ENCODE data around the gene TMEM63B. TPM values are rescaled to one million over a fixed set of nuclear protein-coding genes. Genes with fewer than 3 reads are reported as not detected.

TMEM63B gene
- total and polyA plus RNA-seq, 9 of the 15 experiments (the other 6 are each of a cell fraction or from before 2014, with no cell fraction given), result 0.14 to 39.4 (median 14.4) TPM

DNA sequence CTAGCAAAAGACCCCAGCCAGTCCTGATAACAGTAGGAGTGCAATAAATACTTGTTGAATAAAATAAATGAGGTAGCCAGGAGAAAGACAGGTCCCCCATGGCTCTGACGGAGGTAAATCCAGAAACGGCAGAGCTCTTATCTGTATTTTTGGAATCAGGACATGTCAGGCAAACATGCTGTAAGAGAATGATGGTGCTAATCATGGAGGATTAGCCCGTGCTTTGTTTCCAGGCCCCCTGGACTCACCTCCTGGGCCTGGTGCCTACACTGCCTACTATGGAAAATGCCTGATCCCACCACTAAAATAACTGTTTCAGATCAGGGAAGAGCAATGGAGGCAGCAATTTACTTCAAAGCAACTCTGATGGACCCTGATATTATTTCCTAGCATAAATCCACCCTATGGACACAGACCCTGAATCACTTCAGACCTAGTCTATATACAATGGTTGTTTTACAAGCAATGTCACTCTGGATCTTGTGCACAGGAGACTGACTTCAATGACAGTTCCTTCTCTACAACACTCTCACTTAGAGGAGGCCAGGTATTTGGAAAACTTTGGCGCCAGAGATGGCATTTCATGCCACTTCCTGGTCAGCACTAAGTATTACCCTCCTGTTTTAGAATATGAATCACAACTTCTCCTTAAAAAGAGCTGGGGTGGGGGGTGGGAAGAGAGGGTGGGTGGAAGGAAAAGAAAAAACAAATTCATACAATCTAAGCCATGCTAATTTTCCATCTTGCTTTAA lies 6.5 kb upstream of the TMEM63B start (continued):
- TF ChIP-seq, protein P1, sequence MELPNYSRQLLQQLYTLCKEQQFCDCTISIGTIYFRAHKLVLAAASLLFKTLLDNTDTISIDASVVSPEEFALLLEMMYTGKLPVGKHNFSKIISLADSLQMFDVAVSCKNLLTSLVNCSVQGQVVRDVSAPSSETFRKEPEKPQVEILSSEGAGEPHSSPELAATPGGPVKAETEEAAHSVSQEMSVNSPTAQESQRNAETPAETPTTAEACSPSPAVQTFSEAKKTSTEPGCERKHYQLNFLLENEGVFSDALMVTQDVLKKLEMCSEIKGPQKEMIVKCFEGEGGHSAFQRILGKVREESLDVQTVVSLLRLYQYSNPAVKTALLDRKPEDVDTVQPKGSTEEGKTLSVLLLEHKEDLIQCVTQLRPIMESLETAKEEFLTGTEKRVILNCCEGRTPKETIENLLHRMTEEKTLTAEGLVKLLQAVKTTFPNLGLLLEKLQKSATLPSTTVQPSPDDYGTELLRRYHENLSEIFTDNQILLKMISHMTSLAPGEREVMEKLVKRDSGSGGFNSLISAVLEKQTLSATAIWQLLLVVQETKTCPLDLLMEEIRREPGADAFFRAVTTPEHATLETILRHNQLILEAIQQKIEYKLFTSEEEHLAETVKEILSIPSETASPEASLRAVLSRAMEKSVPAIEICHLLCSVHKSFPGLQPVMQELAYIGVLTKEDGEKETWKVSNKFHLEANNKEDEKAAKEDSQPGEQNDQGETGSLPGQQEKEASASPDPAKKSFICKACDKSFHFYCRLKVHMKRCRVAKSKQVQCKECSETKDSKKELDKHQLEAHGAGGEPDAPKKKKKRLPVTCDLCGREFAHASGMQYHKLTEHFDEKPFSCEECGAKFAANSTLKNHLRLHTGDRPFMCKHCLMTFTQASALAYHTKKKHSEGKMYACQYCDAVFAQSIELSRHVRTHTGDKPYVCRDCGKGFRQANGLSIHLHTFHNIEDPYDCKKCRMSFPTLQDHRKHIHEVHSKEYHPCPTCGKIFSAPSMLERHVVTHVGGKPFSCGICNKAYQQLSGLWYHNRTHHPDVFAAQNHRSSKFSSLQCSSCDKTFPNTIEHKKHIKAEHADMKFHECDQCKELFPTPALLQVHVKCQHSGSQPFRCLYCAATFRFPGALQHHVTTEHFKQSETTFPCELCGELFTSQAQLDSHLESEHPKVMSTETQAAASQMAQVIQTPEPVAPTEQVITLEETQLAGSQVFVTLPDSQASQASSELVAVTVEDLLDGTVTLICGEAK (IDR thresholded peaks at IDR 0.05), result no peak
- TF ChIP-seq, protein P1 (CRISPR knock-in tag; IDR thresholded peaks at IDR 0.05), result no peak
- 0 out of 2 replicates have a peak, but pooled peaks have one; percentile 23 for TF ChIP-seq MTA3 (IDR thresholded peaks at IDR 0.05; ENCODE audit: borderline replicate concordance)
- TF ChIP-seq, protein P2, sequence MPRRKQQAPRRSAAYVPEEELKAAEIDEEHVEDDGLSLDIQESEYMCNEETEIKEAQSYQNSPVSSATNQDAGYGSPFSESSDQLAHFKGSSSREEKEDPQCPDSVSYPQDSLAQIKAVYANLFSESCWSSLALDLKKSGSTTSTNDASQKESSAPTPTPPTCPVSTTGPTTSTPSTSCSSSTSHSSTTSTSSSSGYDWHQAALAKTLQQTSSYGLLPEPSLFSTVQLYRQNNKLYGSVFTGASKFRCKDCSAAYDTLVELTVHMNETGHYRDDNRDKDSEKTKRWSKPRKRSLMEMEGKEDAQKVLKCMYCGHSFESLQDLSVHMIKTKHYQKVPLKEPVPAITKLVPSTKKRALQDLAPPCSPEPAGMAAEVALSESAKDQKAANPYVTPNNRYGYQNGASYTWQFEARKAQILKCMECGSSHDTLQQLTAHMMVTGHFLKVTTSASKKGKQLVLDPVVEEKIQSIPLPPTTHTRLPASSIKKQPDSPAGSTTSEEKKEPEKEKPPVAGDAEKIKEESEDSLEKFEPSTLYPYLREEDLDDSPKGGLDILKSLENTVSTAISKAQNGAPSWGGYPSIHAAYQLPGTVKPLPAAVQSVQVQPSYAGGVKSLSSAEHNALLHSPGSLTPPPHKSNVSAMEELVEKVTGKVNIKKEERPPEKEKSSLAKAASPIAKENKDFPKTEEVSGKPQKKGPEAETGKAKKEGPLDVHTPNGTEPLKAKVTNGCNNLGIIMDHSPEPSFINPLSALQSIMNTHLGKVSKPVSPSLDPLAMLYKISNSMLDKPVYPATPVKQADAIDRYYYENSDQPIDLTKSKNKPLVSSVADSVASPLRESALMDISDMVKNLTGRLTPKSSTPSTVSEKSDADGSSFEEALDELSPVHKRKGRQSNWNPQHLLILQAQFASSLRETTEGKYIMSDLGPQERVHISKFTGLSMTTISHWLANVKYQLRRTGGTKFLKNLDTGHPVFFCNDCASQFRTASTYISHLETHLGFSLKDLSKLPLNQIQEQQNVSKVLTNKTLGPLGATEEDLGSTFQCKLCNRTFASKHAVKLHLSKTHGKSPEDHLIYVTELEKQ (CRISPR knock-in tag; IDR thresholded peaks at IDR 0.05), result no peak
- TF ChIP-seq CBX5 (IDR thresholded peaks at IDR 0.05; ENCODE audit: borderline replicate concordance, low read depth), result no peak
- TF ChIP-seq C11orf30 (IDR thresholded peaks at IDR 0.05; ENCODE audit: low read depth), result no peak
- TF ChIP-seq MEIS2 (IDR thresholded peaks at IDR 0.05; ENCODE audit: partially characterized antibody), result peak; percentile 81
- TF ChIP-seq, protein P3, sequence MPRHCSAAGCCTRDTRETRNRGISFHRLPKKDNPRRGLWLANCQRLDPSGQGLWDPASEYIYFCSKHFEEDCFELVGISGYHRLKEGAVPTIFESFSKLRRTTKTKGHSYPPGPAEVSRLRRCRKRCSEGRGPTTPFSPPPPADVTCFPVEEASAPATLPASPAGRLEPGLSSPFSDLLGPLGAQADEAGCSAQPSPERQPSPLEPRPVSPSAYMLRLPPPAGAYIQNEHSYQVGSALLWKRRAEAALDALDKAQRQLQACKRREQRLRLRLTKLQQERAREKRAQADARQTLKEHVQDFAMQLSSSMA (CRISPR knock-in tag; IDR thresholded peaks at IDR 0.05), result no peak
- no peak for TF ChIP-seq ZNF695 (CRISPR knock-in tag; IDR thresholded peaks at IDR 0.05)
- TF ChIP-seq KDM1A (IDR thresholded peaks at IDR 0.05), result peak; percentile 81 to 86
- no peak for TF ChIP-seq RFX5 (IDR thresholded peaks at IDR 0.05; ENCODE audit: low read depth, low read length)
- no peak for TF ChIP-seq ZNF146 (CRISPR knock-in tag; IDR thresholded peaks at IDR 0.05; ENCODE audit: unreplicated experiment)
- TF ChIP-seq HSF4 (CRISPR knock-in tag; IDR thresholded peaks at IDR 0.05; ENCODE audit: borderline replicate concordance), result no peak
